ENCODE measurements around the gene MICAL2.

- TF ChIP-seq CTCF (IDR thresholded peaks at IDR 0.05; ENCODE audit: low read depth, low read length) (no peak), EZH2phosphoT487 (IDR thresholded peaks at IDR 0.05; ENCODE audit: low read depth) (no peak)
These were observed 30.9 kb downstream of the MICAL2 start for GRCh38 chr11:12141283-12141682.
